ENCODE measurements around the gene CIPC.

CIPC gene

GRCh38 chr14:77151245-77151644 is 53.2 kb downstream of the CIPC start:
- DNase-seq (ENCODE audit: low read depth, low spot score), result peak; percentile 54

- peak; percentile 26 for DNase-seq (ENCODE audit: low read depth, low spot score)
These were observed 54.0 kb downstream of the CIPC start for GRCh38 chr14:77151918-77152588.

- DNase-seq (ENCODE audit: low read depth, low spot score), result no peak
These were observed 55.7 kb downstream of the CIPC start for GRCh38 chr14:77153802-77154201.

- DNase-seq (ENCODE audit: low read depth, low spot score), result no peak
These were observed 56.4 kb downstream of the CIPC start for GRCh38 chr14:77154421-77154820.

GRCh38 chr14:77155083-77155482 is 57.0 kb downstream of the CIPC start:
- no peak for DNase-seq (ENCODE audit: low read depth, low spot score)

GRCh38 chr14:77157740-77158139 is 59.7 kb downstream of the CIPC start:
- DNase-seq (ENCODE audit: low read depth, low spot score), result no peak

- peak; percentile 82 for DNase-seq (ENCODE audit: low read depth, low spot score)
These were observed 60.3 kb downstream of the CIPC start for GRCh38 chr14:77158175-77158881.

GRCh38 chr14:77158882-77159255 is 60.8 kb downstream of the CIPC start:
- no peak for DNase-seq (ENCODE audit: low read depth, low spot score)

- DNase-seq (ENCODE audit: low read depth, low spot score), result no peak
These were observed 63.0 kb downstream of the CIPC start for GRCh38 chr14:77161011-77161410.
